HL-60/S4 treated with retinoic acid at 250 ng/mL for 4 days and 3 days (cell line): Measurements from ENCODE around the gene RHOBTB1.

Experiments
- in situ Hi-C: fragments of 300-500 bp; cut with MboI; formaldehyde crosslinking; loops from 2 replicates; pipeline ENCODE4 v1.7.0; 2022; ENCODE audit warnings: low sequenced_read_pairs

Gene RHOBTB1

DNA sequence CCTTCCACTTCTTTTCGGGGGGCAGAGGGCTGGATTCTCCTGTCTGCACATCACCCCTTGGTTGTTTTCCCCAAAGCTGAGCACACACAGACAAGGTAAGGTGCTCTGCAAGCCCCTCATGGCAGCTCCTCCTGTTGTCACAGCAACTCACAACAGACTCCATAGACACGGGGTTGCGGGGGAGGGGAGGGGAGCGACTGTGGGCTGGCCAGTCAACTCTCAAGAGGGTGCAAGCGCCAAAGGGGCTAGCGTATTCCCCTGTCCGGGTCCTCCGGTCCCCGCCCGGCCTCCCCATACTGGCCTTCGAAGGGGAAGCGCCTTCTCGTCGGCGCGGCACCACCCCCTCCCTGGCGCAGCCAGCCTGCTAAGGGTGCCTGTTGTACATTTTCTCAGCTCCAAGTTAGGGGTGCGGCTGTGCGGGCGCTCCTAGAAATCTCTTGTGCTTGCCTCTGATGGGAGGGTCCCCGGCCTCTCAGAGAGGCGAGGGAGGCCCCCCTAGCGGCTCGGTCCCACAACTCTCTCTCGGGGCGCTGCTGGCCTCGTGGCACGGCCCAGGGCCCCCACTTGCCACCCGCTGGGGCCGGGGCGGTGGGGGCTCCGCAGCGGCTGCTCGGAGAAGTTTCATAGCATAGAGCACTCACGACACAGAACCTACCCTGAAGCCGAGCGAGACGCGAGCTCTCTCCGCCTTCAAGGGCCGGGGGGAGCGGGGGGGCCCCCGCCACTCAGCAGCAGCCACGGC is 498 bp downstream of the RHOBTB1 start:
- in situ Hi-C loops, result no loop called here

DNA sequence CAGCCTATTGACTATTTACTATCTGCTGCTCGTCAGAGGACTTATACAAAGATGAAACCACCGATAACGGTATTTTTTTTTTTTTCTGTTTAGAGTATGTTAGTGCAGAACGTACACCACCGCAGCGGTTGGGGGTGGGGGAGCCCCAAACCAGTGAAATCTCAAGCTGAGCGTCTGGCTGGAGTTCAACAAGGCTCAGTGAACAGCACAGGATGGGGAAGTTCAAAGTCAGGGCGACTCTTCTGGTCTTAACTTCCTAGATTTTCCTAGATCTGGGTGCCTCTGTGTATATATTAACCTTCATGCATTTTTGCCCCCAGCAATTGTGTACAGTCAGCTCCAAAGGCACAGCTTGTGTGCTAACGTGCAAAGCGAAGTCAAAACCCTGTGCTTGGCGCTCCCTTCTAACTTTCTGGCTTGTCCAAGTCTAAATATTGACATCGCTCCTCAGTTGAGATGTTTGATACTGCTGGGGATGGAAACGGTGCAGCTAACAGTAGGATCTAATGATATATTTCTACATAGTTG is 1.1 kb downstream of the RHOBTB1 start:
- in situ Hi-C loops, result no loop called here

DNA sequence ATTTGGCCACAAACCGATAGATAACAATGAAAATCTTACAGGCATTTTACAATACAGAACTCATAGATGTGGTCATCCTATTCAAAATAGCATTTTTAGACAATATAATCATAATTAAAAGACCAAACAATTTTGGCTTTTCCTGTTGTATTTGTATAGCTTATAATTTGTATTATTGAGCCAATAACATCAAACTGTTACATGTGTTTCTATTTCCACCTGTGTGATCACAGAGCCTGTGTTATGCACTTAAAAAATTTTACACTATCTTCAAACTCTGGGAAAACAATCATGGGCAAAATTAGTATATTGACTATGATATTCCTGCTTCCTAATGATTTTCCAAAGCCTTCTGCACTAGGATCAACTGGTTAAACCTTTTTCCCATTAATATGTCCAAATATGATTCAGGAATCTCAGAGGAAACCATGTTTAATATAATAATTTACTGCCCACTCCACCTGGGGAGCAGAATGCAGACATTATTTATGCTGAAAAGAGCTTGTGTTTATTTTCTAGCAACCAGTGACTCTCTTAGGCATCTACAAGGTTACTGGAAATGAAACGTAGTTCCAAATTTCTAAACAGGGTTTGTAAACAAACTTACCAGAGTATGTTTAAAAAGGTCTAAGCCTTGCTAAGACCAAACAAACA is 1.7 kb downstream of the RHOBTB1 start:
- in situ Hi-C loops, result no loop called here

DNA sequence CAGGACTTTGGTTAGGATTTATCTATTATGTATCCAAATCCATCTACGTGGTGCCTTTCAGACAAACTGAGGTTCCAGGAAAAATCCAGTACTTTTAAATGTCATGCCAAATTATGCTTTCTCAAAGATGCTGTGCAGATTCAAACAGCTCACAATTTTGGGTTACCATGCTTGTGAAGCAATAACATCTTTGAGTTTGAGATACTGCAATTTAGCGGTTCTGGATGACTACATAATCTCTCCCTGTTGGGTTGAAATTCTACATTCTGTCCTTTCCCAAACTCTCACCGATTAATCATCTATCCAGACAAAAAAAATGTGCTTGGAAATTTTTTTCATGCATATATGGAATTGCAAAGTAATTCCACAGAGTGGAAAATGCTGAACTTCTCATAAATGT is 3.5 kb downstream of the RHOBTB1 start:
- in situ Hi-C loops, result no loop called here

DNA sequence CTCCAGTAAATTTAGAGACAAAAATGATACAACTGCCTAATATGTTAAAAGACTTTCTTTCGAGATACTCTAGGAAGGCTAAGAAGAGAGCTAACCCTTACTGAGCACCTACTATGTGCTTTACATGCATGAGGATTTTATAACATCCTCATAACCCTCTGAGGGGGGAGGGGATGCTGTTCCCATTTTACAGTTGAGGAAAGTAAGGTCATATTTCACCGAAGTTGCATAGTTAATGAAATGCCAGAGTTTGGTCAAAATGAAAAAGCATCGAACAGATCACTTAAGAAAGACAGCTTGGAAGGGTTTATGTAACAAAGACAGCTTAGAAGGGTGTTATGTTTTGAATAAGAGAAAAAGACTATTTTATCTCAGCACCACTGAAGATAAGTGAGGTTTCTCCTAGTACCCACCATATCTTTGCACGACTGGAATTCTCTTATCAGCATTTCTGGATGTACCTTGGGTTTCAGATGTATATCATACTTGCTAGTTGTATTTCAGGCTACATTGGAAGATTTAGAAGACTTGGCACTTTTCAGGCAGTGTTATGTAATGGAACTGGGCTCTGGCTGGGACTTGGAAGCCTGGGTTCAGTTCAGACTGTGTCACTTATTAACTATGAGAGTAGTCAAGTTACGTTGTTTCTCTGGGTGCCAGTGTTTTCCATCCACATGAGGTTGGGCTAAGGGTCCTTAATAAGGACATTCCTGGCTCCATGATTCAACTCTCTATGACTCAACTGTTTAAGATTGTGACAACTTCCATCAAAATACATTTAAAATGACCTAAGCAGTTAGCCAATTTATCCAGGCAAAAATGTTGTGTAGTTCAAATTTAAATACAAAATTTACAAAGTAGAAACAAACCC is 6.0 kb downstream of the RHOBTB1 start:
- in situ Hi-C loops, result no loop called here

DNA sequence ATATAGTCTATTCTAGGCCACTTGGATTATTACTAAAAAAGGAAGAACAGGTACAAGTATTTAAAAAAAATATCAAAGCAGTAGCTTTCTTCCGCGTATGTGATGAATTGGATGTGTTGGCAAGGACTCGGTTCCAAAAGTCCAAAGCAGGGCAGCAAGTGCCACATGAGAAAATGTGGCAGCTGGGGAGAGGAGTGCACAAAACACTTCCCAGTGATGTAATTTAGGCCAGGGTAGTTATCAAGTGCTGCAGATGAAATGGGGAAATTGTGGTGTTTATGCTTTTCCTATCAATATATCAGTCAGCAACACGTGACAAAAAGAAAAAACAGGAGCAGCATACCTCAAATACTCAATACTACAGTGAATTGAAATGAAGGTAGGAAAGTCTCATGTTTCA is 7.0 kb downstream of the RHOBTB1 start:
- in situ Hi-C loops, result no loop called here

DNA sequence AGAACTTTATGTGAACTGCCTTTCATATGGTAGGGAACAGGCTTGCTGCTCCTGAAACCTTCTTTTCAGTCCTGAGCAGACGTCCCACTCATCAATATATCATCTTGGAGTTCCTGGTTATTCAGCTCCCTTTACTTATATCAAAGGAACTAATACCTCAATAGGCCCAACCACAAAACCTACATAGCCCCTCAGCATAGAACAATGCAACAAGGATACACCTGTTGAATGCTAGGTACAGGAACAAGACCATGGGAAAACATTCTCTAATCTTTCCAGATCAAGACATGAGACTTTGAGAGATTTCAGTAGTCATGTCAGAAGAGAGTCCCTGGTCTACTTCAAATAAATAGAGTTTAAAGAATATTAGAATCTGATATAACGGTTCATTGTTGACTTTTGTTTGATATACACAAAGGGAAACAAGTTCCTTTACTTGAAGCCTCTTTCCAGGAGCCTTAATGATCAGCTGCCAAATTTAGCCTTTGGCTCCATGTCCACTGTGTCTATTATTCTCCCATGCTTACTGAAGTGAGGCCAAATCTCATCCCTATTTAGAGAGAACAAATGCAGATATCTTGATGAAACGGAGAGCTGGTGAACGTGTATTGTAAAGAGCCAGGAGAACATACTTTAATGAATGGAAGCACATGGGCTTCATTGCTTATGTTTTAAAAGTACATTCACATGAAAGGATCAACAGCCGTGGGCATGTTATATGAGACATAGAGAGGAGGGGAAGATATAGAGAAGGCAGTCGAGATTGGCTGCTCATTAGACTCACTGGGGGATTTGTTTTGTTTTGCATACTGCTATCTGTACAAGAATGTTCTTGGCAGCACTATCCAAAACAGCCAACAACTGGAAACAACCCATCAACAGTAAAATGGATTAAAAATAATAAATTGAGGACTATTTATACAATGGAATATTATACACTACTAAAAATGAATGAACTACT is 9.5 kb downstream of the RHOBTB1 start:
- in situ Hi-C loops, result no loop called here

DNA sequence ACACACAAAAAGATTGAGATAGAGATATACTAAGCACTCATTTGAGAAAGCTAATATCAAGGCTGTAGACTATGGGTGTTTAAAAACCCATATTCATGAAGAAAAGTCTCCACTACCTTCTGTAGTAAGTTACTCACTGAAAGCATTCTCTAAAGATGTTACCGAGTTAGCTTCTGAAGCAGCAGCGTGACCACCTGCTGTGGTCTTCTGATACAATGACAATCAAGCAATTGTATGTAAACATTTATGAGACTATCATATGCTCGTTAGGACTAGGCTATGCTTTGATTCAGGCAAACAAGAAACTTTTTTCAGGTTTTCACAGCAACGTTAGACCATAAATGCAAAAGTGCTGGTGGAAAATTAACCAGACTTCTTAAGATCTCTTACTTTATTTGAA is 11.2 kb downstream of the RHOBTB1 start:
- in situ Hi-C loops, result no loop called here

DNA sequence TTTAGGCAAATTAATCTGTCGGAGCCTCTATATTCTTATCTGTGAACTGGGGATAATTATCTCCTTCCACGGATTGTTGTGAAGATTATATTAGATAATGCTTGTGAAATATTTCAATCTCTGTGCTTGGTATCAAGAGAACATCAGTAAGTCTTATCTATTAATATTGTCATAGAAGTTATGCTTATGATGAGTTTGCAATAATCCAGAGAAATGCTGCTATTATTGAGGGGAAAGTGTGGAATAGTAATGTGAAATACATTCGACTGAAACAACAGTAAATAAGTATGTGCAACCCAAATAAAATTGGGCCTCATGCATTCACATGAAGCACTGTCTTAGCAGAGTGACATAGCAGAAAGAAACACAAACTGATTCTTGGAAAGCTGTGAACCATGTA is 13.7 kb downstream of the RHOBTB1 start:
- in situ Hi-C loops, result no loop called here

DNA sequence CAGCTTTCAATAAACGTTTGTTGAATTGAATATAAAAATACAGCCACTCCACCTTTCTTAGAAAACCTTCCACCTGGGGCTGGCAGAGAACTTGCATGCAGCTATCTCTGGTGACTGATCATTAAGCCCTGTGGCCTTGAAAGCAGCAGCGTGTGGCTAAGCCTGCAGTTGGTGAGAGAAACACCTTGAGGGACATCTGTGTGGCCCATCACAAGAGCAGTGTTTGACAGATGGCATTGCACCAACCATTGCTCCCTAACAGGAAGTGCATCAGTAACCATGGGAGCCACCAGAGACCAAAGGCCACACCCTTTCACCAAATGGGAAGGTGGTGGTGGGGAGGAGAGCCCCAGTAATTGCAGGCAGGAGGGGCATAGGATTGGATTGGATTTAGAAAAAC is 22.4 kb downstream of the RHOBTB1 start:
- in situ Hi-C loops, result no loop called here

DNA sequence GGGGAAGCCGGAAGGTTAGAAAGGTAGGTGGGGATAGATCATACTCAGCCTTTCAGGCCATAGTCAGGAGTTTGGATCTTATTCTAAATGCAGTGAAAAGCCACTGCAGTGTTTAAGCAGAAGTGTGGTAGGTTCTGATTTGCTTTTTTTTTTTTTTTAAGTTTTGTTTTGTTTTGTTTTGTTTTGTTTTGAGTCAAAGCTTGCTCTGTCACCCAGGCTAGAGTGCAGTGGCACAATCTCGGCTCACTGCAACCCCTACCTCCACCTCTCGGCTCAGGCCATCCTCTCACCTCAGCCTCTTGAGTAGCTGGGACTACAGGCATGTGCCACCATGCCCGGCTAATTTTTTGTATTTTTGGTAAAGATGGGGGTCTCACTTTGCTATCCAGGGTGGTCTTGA is 23.5 kb downstream of the RHOBTB1 start:
- in situ Hi-C loops, result no loop called here

DNA sequence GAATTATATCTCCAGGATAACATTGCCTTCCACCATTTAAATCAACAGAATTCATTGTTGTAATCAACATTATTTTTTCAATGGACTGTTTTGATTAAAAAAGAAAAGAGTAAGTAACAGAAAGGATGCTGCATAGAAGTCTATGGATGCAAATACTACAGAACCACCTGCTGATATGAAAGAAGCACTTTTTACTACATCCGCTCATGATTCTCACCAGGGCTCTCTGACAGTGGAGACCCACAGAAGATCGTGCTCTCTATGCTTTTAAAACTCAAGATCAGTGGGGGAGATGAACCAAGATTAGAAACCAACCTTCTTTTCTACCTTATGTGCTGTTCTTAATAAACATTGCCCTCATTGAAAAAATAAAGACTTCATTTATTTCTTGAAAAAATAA is 24.4 kb downstream of the RHOBTB1 start:
- in situ Hi-C loops, result no loop called here

DNA sequence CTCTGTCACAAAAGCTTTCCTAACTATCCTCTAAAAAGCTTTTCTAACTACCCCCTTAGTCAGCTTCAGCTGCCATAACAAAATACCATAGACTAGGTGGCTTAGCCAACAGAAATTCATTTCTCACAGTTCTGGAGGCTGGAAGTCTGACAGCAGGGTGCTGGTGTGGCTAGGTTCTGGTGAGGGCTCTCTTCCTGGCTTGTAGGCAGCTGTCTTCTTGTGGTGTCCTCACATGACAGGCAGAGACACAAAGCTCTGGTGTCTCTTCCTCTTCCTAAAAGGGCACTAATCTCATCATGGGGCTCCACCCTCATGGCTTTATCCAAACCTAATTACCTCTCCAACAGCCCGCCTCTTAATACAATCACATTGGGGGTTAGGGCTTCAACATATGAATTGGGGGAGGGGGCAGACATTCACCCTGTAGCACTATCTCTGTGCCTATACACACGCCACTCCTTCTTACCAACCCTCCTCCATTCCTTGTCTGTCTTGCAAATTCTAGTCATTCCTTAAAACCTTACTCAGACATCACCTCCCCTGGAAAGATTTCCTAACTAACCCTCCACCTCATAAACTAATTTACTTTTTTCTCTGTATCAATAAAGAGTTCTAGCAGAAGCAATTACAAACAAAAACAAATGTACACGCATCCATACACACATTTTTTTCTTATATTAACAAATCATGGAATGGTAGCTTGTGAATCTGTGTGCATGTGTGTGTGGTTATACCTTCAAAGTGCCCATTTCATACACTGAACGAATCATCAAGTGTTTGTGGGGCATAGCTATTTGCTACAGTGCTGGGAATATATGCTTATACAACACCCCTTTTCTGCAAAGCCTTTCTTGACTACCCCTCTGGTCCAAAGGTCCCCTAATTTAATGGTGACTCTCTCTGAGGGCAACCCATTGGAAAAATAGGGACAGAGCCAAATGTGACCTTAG is 26.4 kb downstream of the RHOBTB1 start:
- in situ Hi-C loops, result no loop called here

DNA sequence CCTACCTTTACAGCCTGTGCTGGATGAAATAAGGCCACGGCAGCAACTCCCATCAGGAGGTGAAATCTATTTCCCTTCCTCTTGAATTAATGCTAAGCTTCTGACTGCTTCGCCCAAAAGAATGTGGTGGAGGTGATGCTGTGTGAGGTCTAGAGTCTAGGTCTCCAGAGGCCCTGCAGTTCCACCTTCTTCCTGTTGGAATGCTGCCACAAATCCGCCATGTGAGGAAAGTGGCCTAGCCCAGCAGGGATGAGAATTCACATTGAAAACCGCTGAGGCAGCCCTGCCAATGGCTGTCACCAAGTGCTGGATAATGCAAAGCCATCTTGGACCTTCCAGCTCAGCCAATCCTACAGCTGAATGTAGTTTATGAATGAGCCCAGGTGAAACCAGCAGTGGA is 28.0 kb downstream of the RHOBTB1 start:
- in situ Hi-C loops, result no loop called here

DNA sequence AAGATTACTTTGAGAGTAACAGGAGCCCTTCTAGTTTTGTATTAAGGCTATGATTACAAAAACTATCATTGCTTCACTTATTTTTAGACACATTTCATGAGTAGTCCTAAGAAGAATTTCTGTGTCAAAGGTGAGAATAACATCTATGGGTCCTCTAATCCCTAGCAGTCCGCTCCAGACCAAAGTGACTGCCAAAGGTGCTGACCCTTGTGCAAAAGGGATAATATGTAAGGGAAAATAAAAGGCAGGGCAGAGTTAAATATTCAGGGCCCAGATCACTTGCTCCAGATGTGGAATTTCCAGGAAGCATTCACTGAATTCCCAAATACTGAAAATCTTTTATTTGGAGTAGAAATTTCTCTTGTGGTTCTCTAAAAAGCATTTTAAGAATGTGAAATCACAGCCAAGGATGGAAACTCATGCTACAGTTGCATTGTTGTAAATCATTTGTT is 29.3 kb downstream of the RHOBTB1 start:
- in situ Hi-C loops, result no loop called here

DNA sequence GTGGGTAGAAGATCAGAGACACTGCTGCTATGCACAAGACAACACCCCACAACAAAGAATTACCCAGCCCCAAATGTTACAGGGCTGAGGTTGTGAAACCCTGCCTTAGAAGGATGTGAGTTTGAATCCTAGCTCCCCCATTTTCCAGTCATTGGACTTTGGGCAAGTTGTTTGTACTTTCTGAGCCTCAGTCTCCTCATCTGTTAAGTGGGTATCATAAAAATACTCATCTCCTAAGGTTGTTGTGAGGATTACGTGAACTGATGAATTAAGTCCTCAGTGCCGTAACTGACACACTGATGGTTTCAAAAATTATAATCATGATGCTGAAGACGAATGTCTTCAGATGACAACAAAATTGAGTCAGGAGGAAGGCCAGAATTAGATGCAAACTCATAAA is 30.3 kb downstream of the RHOBTB1 start:
- in situ Hi-C loops, result no loop called here

DNA sequence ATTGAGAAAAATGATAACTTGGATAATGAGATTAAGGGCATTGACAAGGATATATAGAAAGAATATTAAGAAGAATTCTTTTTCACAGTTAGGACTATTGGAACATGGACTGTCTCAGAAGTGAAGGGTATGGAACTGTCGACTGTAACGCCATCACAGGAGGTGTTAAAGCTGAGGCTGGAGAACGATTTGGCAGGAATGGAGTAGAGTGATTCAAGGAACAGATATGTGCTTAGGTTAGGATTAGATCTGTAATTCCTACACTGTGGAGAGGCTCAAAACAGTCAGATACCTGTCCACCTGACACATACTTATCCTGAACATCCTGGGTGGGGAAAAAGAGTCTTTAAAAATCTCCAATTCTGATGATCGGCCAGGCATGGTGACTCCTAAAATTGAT is 30.9 kb downstream of the RHOBTB1 start:
- in situ Hi-C loops, result no loop called here

DNA sequence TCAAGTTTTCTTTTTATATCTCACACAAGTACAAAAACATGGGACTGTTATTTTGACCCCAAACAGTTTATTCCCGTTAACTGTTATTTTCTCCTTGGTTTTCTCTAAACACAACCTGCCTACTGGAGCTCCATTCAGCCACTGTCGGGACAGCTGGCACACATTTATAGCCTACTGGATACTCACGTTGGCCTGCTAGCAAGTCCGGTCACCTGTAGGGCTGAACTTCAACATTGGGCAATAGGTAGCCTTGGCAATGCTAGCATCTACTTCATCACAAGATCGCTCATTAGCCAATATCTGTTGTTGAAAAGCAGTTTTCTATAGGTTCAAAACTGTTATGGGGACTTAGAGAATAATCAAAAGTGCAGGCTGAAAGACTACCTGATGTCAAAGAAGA is 32.3 kb downstream of the RHOBTB1 start:
- in situ Hi-C loops, result no loop called here

DNA sequence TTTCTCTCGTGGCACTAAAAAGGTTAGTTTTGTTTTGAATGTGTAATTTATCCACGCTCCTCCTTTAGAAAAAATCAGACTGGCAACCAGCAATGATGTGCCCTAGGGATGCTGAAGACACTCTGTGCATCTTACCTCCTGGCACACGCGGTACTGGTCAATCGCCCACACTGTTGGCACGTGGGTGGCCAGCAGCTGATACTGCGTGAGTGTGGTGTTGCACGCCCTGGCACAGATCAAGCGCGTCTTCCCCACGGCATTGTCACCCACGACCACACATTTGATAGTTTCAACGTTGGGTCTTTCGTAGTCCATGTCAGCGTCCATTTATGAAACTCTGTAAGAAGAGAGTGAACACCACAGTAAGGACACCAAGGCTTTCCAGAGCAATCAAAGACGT is 32.8 kb downstream of the RHOBTB1 start:
- in situ Hi-C loops, result no loop called here
